Omental fat pad (tissue), 4 donors: ENCODE results near the gene LMAN1. TPM values are rescaled to one million over a fixed set of nuclear protein-coding genes. Genes with fewer than 3 reads are reported as not detected.

Source experiments
- ATAC-seq: fragments of 150-250 bp; one replicate; pipeline ENCODE4 v1.9.1; 2016; ENCODE audit warnings: mild to moderate bottlenecking, moderate library complexity; ENCODE audit not compliant: low FRiP score
- DNase-seq: peaks from one replicate; pipeline ENCODE4 v3.0.0-alpha.2; 2019; ENCODE audit warnings: low spot score
- CTCF ChIP-seq, 3 donors: fragments of 450-650 bp; IDR thresholded peaks; one replicate each; pipeline ENCODE4 v1.5.1; 2016 to 2017; ENCODE audit warnings: antibody characterized with exemption in 3 of 3, mild to moderate bottlenecking in 3 of 3, moderate library complexity in 2 of 3
- total RNA-seq, 4 donors: library from RNA; depleted of rRNA; stranded (reverse); fragments of >200 nt; gene quantifications; one replicate each; pipeline ENCODE4 v1.1.0, GENCODE V29; 2016

The LMAN1 gene
- total RNA-seq, 4 donors from 2014 or later = 78.7 to 100 (median 95.0) TPM

DNA sequence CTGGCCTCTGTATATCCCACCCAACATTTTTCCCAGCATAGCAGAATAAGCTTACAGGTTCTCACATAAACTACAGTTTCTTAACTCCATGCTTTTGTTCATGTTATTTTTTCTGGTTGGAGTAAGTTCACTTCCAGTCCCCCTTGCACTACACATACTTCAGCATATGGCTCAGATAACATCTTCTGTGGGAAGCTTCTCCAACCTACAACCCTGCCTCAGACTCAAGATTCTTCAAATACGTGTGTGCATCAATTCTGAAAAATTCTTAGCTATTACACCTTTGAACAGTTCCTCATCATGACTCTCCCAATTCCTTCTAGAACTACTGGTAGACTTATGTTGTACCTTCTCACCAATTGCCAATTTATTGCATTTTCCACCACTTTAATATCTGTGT is 33.1 kb downstream of the LMAN1 start:
- no peak for DNase-seq
- ATAC-seq = no peak
- no peak for TF ChIP-seq CTCF (IDR thresholded peaks at IDR 0.05)

DNA sequence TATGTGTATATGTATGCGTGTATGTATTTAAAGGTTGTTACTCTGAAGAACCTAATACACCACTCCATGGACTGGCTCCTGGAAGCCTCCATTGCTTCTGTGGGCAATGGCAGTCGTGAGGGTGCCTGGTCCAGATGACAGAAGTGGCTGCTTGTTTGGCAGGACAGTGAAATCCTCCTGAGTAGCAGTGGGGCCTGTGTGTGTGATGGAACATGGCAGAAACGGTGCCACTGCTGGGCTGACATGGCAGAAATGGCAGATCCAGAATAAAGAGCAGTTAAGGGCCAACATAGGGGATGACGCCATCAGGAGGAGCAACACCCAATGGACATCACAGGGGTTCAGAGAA is 34.5 kb downstream of the LMAN1 start:
- DNase-seq = no peak
- TF ChIP-seq CTCF (IDR thresholded peaks at IDR 0.05) = no peak
- ATAC-seq = no peak

DNA sequence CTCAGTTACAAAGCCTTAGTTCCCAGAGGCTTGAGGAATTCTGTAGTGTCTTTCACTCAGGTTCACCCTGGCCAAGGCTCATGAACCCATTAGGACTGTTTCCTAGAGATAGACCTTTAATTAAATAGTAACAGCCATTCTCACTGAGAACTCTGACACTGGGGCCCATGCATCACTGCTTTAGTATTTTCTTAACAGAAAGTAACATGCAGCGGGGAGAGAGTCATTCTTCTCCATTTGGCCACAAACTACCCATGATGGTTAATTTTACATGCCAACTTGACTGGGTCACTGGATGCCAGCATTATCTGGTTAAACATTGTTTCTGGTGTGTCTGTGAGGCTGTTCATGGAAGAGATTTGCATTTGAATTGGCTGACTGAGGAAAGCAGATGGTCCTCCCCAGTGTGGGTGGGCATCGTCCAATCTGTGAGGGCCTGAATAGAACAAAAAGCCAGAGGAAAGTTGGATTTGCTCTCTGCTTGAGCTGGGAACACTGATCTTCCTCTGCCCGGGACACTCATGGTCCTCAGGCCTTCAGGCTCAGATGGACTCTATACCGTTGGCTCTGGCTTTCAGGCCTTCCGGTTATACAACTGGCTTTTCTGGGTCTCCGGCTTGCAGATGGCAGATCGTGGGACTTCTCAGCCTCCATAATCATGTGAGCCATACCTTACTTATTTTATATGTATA is 35.0 kb downstream of the LMAN1 start:
- TF ChIP-seq CTCF (IDR thresholded peaks at IDR 0.05) = no peak
- DNase-seq (no peak), ATAC-seq (no peak)

- no peak for ATAC-seq
- no peak for TF ChIP-seq CTCF (IDR thresholded peaks at IDR 0.05)
- no peak for DNase-seq
Observed at GRCh38 chr18:59318460-59319050, 40.5 kb downstream of the LMAN1 start, which contains the start of gene CPLX4. CPLX4 (minus strand) TSS chr18:59318649; CDS start chr18:59318462, 187 bp downstream.

DNA sequence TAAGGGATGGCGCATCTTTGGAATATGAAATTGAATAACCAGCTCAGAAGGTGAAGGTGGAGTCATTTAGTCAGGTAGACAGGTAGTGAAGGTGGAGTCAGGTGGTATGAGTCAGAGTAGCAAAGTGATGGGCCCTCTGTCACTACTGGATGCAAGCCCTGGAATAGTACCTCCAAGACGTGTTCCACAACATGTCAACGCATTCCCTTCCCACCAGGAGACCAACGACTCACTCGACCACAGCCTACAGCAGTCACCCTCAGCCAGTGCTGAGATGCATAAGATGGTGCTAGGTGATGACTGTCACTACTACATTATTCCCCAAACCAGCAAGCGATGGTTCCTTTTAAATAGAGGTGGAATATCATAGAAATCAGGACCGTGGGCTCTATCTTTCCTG is 47.4 kb downstream of the LMAN1 start:
- DNase-seq (no peak), ATAC-seq (no peak)
- no peak for TF ChIP-seq CTCF (IDR thresholded peaks at IDR 0.05)

DNA sequence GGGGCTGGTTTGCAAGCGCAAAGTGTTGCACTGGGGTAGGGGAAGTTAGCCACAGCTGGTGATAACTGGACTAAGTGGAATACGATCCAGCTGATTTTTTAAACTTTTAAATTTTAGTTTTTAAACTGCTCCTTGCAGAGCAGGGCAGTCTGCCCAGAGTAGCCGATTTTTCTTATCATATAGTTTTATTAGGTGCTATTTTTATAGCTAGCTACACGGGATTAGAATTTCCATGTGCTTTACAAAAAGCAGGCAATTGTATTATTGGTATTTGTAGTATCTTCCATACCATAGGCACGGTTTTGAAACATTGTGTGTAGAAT is 50.2 kb downstream of the LMAN1 start:
- DNase-seq (no peak), ATAC-seq (peak; percentile 17)
- TF ChIP-seq CTCF (IDR thresholded peaks at IDR 0.05) = no peak
